22Rv1 (cell line): ENCODE data around the gene RAB12.

Experiments
- ZFX ChIP-seq: fragments of 450-650 bp; IDR thresholded peaks from 2 replicates; pipeline ENCODE4 v1.6.1; 2017; ENCODE audit warnings: antibody characterized with exemption, borderline replicate concordance
- TF ChIP-seq, protein P1 (sequence below): fragments of 450-650 bp; IDR thresholded peaks from 2 replicates; pipeline ENCODE4 v1.5.1; 2017; ENCODE audit warnings: mild to moderate bottlenecking

DNA sequence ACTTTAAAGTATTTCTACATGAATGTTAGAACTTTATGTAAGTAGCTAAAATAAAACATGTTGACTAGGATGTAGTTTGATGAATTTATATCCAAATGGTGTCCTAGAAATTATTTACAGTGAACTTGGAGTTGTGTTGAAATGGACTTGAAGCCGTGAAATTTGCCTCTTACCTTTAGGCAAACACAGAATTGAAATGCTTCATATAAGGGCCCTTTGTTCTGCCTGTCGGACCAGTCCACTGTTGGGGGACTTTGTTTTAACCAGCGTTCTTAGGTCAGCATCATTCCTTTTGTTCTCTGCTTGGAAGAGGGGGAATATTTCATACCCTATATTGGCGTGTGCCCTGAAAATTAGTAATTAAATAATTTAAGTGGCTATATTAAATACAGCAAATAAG lies 18.3 kb downstream of the RAB12 start:
- TF ChIP-seq, protein P1, sequence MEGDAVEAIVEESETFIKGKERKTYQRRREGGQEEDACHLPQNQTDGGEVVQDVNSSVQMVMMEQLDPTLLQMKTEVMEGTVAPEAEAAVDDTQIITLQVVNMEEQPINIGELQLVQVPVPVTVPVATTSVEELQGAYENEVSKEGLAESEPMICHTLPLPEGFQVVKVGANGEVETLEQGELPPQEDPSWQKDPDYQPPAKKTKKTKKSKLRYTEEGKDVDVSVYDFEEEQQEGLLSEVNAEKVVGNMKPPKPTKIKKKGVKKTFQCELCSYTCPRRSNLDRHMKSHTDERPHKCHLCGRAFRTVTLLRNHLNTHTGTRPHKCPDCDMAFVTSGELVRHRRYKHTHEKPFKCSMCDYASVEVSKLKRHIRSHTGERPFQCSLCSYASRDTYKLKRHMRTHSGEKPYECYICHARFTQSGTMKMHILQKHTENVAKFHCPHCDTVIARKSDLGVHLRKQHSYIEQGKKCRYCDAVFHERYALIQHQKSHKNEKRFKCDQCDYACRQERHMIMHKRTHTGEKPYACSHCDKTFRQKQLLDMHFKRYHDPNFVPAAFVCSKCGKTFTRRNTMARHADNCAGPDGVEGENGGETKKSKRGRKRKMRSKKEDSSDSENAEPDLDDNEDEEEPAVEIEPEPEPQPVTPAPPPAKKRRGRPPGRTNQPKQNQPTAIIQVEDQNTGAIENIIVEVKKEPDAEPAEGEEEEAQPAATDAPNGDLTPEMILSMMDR = no peak
- TF ChIP-seq ZFX = no peak
